Small intestine (tissue), 7 donors: ENCODE results near the gene UBALD1. TPM values are rescaled to one million over a fixed set of nuclear protein-coding genes. Genes with fewer than 3 reads are reported as not detected.

Experiments
- DNase-seq, 2 donors: peaks; one replicate each; pipeline versions ENCODE4 v3.0.0 to v3.0.0-alpha.2; 2013
- FAIRE-seq: peaks from 2 replicates; lab custom pipeline; 2012; peaks lifted over from hg19 to GRCh38; lab: Jason Lieb, UNC
- H3K27ac ChIP-seq, 3 donors: one replicate each; pipeline ENCODE4 v1.5.1; 2013; ENCODE audit warnings: low read length in 2 of 3, mild to moderate bottlenecking in 2 of 3, control low read depth in 1 of 3, inconsistent platforms in 1 of 3, low read depth in 1 of 3, moderate library complexity in 1 of 3
- H3K27me3 ChIP-seq, 3 donors: one replicate each; pipeline ENCODE4 v1.6.1; 2013; ENCODE audit warnings: low read length in 3 of 3, inconsistent platforms in 1 of 3; ENCODE audit not compliant: control insufficient read depth in 3 of 3, insufficient read depth in 3 of 3
- H3K36me3 ChIP-seq, 3 donors: one replicate each; pipeline ENCODE4 v1.6.1; 2013; ENCODE audit warnings: low read length in 3 of 3, inconsistent platforms in 1 of 3, low read depth in 1 of 3, mild to moderate bottlenecking in 1 of 3, moderate library complexity in 1 of 3; ENCODE audit not compliant: control insufficient read depth in 3 of 3, insufficient read depth in 2 of 3
- H3K4me1 ChIP-seq, 3 donors: one replicate each; pipeline ENCODE4 v1.6.1; 2013; ENCODE audit warnings: low read length in 2 of 3, inconsistent platforms in 1 of 3, low read depth in 1 of 3, mild to moderate bottlenecking in 1 of 3, moderate library complexity in 1 of 3; ENCODE audit not compliant: control insufficient read depth in 3 of 3, insufficient read depth in 2 of 3
- H3K4me3 ChIP-seq, 3 donors: one replicate each; pipeline ENCODE4 v1.5.1; 2013; ENCODE audit warnings: low read length in 3 of 3, control low read depth in 1 of 3, inconsistent platforms in 1 of 3, low read depth in 1 of 3, mild to moderate bottlenecking in 1 of 3, moderate library complexity in 1 of 3
- H3K9me3 ChIP-seq, 2 donors: one replicate each; pipeline ENCODE4 v1.6.1; 2013; ENCODE audit warnings: low read depth in 1 of 2, low read length in 1 of 2; ENCODE audit not compliant: control insufficient read depth in 2 of 2, insufficient read depth in 1 of 2
- WGBS, 3 donors: extraction: QIAGEN DNeasy Blood & Tissue Kit; methylation state at CpG; one replicate each; pipeline ENCODE4 v1.1.7; 2013; 5-methylcytosine and 5-hydroxymethylcytosine counted together
- polyA plus RNA-seq, 4 donors: library from polyadenylated mRNA; stranded (reverse) in 3 of 4; unstranded in 1 of 4; fragments of 200-250 nt in 3 of 4; fragments of 120-200 nt in 1 of 4; gene quantifications; one replicate each; pipeline versions ENCODE4 v1.2.1 to v1.2.3, GENCODE V29; 2013
- donor health status: healthy with polysubstance abuse.
- donor health status: control.
- donor health status: control.
- donor health status: Bipolar disorder and iron deficiency.
- donor health status: healthy.

Gene UBALD1
- polyA plus RNA-seq, 4 donors = 21.7 to 29.7 (median 26.6) TPM

DNA sequence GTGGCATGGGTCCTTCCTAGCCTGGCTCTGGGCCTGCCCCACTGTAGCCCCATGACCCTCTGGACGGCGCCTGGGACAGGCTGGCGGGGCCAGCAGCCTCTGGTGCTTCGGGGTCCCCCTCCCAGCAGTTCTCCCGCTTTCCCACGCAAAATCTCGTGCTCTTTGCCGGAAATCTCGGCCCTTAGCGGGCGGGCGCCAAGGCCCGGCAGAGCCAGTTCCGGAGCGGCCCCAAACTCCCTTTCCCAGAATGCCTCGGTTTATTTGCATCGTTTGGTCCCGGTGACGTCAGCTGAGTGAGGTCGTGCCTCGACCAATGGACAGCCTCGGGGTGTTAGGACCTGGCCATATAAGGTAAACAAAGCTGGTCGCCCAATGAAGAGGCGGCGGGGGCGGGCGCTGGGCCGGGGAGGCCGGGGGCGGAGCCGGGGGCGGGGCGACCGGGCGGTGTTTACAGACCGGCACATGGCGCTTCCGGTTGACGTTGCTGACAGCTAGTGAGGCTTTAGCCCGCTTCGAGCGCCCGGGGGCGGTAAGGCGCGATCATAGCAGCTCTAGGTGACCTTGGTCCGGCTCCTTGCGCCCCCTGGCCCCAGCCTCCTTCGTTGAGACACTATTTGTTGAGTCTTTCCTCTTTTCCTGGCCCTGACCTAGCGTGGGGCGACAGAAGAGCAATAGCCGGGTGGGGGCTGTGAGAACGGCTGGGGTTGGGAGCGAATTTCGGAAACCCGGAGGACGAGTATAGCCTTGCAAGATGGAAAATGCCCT is 1.5 kb upstream of the UBALD1 start:
- FAIRE-seq = no peak
- peaks cover 9 to 65% (median 14%) of the 10 kb centered on the region in 3 donors for H3K4me1 ChIP-seq
- H3K9me3 ChIP-seq = no peaks in the 10 kb centered on the region
- DNase-seq = peak; percentile 100
- 1% methylated on average over 52 to 57 of the region's 57 CpGs for WGBS, 3 donors
- no peaks in the 10 kb centered on the region for H3K27me3 ChIP-seq
- peak overlapping the region; percentile 3 to 58 (median 50) for H3K4me3 ChIP-seq
- H3K27ac ChIP-seq = peak overlapping the region; percentile 88 to 97 (median 95)
- H3K36me3 ChIP-seq = peaks cover 0 to 29% (median 0%) of the 10 kb centered on the region in 3 donors

DNA sequence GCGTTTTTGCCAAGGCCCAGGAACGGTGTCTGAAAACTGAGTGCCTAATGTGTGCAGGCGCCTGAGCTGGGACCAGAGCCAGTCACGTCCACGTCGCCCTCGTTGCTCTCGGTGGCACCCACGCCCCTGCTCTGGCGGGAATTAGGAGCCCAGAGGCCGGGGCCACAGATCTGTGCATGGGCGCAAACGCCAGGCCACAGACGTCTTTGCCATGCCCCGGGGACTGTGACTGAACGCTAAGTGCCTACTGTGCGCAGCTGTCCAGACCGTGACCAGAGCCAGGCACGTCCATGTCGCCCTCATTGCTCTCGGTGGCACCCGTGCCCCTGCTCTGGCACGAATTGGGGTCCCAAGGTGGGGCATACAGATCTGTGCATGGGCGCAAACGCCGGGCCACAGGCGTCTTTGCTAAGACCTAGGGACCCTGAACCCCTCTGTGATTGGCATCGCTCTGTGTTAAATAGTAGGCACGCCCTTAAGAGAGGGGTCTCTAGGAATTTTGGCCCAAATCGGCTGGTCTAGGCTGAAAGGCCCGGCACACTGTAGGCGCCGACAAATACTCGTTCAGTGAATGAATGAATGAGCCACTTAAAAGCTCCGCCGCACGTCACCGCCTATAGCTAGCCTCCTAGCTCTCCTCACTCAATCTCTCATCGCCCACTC is 827 bp upstream of the UBALD1 start:
- H3K36me3 ChIP-seq = peaks cover 0 to 36% (median 0%) of the 10 kb centered on the region in 3 donors
- H3K4me1 ChIP-seq = peaks cover 9 to 72% (median 14%) of the 10 kb centered on the region in 3 donors
- no peaks in the 10 kb centered on the region for H3K9me3 ChIP-seq
- no peak for DNase-seq
- no peak for FAIRE-seq
- H3K27me3 ChIP-seq = no peaks in the 10 kb centered on the region
- H3K27ac ChIP-seq = peak overlapping the region; percentile 82 to 92 (median 87)
- H3K4me3 ChIP-seq = peak overlapping the region in 2 of 3 donors; percentile 39 to 50
- WGBS, 3 donors = 74 to 84% (median 77%) methylated on average over 39 of the region's 39 CpGs

DNA sequence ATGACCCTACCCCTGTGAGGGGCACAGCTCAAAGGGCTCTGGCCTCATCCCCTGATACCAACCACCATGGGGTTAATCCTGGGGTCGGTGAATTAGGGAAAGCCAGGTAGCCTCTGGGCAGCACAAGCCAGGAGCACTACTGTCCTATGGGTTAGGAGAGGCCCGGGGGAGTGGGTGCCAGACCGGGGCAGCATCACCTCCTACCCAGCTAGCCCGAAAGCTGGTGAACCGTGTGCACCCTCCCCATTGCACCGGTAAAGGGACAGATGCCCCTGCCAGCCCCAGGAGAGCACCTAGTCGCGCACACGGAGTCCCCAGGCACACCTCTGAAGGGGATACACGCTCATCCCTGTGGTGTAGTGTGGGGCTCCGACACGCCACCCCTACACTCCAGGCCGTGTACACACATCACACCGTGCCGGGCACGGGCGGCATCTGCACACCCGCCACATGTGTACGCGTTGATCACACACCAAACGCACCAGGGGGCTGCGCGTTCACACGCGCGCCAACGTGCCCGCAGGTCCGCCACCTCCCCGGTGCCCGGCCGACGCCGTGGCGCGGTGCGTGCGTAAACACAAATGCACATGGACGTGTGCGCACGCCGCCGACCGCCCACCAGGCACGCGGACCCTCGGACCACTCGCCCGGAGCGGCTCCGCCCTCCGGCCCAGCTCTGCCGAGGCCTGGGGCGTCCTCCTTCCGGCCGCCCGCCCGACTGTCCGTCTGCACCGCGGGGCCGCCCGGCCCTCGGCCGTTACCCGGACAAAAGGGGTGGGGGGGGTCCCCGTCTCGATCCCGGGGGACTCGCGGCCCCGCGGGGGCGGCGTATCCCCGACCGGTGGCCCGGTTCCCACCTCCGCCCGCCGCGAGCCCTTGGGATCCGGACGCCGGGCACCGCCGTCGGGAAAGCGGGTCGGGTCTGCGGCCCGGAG is 785 bp downstream of the UBALD1 start:
- 0 to 1% (median 1%) methylated on average over 38 to 92 of the region's 92 CpGs for WGBS, 3 donors

DNA sequence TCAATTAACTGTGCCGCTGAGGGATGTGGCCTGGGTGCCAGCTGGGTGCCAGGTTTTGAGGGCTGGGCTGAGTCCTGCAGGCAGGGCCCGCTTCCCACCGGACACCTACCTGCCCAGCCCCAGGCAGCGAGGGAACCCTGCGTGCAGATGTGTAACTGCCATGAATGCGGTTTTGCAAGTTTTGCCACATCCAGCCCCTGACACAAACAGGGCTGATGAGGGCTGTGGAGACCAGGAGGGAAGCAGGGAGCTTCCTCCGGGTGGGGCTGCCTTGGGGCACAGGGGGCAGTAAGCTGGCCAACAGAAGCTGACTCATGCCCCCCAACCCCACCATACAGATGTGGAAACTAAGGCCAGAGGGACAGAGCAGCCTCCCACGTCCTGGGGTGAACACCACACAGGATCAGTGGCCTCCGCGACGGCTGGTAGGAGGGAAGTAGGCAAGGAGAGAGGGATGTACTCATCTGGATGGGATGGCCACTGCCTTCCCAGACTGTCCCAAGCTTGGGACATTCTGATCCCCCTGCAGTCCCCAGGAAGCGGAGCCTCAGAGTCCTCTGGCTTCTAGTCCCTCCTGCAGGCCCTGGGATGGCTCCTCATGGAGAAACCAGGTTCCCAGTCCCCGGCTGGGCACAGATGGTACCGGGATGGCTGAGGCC is 1.6 kb downstream of the UBALD1 start:
- no peaks in the 10 kb centered on the region for H3K27me3 ChIP-seq
- H3K4me3 ChIP-seq = peak overlapping the region in 2 of 3 donors; percentile 76 to 86
- H3K27ac ChIP-seq = peak overlapping the region in 1 of 3 donors; percentile 52
- no peak for FAIRE-seq
- DNase-seq = peak in 1 of 2 donors; percentile 39
- H3K9me3 ChIP-seq = no peaks in the 10 kb centered on the region
- H3K4me1 ChIP-seq = peaks cover 7 to 54% (median 14%) of the 10 kb centered on the region in 3 donors
- peaks cover 6 to 50% (median 8%) of the 10 kb centered on the region in 3 donors for H3K36me3 ChIP-seq
- 37 to 58% (median 40%) methylated on average over 14 of the region's 14 CpGs for WGBS, 3 donors

More for the DNA sequence above, 785 bp downstream of the UBALD1 start:
- DNase-seq = peak in 1 of 2 donors; percentile 67
- Histone ChIP-seq H3K27ac (peak overlapping the region; percentile 45 to 92 (median 82)), H3K36me3 (peaks cover 6 to 43% (median 6%) of the 10 kb centered on the region in 3 donors), H3K4me3 (peak overlapping the region; percentile 76 to 86 (median 78)), H3K4me1 (peaks cover 9 to 62% (median 14%) of the 10 kb centered on the region in 3 donors), H3K27me3 (no peaks in the 10 kb centered on the region), H3K9me3 (no peaks in the 10 kb centered on the region)
- no peak for FAIRE-seq

DNA sequence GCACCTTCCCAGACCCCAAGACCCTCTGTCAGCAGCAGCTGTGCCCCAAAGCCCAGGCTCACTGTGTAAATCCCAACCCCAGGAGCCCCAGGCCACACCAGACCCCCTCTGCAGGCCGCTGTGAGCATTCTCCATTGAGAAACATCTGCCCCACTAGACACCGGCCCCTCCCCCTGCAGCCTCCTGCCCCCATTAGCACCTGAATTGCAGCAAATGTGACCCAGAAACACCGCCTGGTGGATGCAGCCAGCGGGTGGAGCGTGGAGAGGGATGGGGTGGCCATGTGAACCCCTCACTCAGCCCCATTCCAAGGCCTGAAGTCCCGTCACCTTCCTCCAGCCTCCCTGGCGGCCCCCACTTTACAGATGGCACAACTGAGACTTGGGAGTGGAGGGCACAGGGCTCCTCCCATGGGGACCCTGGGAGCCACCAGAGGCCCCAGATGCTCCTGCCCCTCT is 2.2 kb downstream of the UBALD1 start:
- DNase-seq (no peak), FAIRE-seq (no peak)
- H3K27ac ChIP-seq = peak overlapping the region in 1 of 3 donors; percentile 52
- no peaks in the 10 kb centered on the region for H3K9me3 ChIP-seq
- peaks cover 6 to 56% (median 8%) of the 10 kb centered on the region in 3 donors for H3K36me3 ChIP-seq
- peaks cover 2 to 48% (median 14%) of the 10 kb centered on the region in 3 donors for H3K4me1 ChIP-seq
- H3K27me3 ChIP-seq = no peaks in the 10 kb centered on the region
- peak overlapping the region in 1 of 3 donors; percentile 21 for H3K4me3 ChIP-seq
- WGBS, 3 donors = 91 to 93% (median 92%) methylated on average over 7 of the region's 7 CpGs

DNA sequence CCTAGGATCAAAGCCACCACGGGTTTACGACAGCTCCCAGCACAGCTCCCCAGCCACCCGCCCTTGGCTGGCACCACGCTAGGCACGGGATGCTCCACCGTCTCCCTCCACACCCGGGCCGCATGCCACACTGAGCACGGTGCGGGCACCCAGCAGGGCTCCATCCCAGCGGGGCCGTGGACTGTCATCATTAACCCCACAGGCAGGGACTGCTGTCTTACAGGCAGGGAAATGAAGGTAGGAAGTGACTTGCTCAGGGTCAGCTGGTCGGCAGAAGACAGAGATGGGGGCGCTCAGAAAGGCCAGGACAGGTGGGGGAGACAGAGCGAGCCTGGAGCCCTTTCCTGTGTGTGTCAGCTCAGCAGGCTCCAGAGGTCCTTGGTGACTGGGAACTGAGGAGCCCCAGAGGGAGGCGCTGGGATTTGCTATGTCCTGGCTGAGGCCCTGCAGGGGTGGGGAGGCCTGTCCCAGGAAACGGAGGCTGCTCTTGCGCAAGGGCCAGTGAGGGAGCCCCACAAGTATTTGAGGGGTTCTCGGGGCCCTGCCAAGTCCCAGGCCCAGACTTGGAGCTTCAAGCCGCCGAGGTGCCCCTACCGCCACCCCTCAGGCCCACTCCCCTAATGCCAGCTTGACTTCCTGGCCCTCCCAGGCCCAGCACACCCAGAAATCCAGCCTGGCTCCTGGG is 3.2 kb downstream of the UBALD1 start:
- H3K9me3 ChIP-seq = no peaks in the 10 kb centered on the region
- H3K4me1 ChIP-seq = peaks cover 2 to 39% (median 14%) of the 10 kb centered on the region in 3 donors
- DNase-seq (peak in 1 of 2 donors; percentile 86), FAIRE-seq (no peak)
- peak overlapping the region in 1 of 3 donors; percentile 20 for H3K4me3 ChIP-seq
- H3K27ac ChIP-seq = peak overlapping the region in 1 of 3 donors; percentile 85
- H3K36me3 ChIP-seq = peaks cover 6 to 67% (median 8%) of the 10 kb centered on the region in 3 donors
- 69 to 76% (median 71%) methylated on average over 21 to 22 of the region's 22 CpGs for WGBS, 3 donors
- no peaks in the 10 kb centered on the region for H3K27me3 ChIP-seq
